Brain microvascular endothelial cell (primary cell): ENCODE results near the gene TIE1.

Experiments used
- DNase-seq: peaks from one replicate; pipeline ENCODE4 v3.0.0-alpha.2; 2020
- H3K27ac ChIP-seq: fragments of 250-450 bp; sonication (Bioruptor Pico); 2 replicates; pipeline ENCODE4 v1.5.1; 2020; ENCODE audit warnings: mild to moderate bottlenecking, moderate library complexity
- H3K27me3 ChIP-seq: fragments of 250-450 bp; sonication (Bioruptor Pico); replicated peaks from 2 replicates; pipeline ENCODE4 v1.5.1; 2020; ENCODE audit warnings: mild to moderate bottlenecking
- H3K36me3 ChIP-seq: fragments of 250-450 bp; sonication (Bioruptor Pico); replicated peaks from 2 replicates; pipeline ENCODE4 v1.5.1; 2020; ENCODE audit warnings: mild to moderate bottlenecking
- H3K4me3 ChIP-seq: 2 replicates; pipeline ENCODE4 v1.5.1; 2011; ENCODE audit warnings: low read depth, mild to moderate bottlenecking, control low read depth, low read length, moderate library complexity
- in situ Hi-C: cut with HindIII; loops from 2 replicates; pipeline ENCODE4 v1.10.0; 2017; ENCODE audit warnings: low sequenced_read_pairs, low pct_ligation_motif_present
- TF ChIP-seq, protein P1 (sequence below): IDR thresholded peaks from 2 replicates; pipeline ENCODE4 v1.5.1; 2011; ENCODE audit warnings: low read depth, mild to moderate bottlenecking, moderate library complexity, low read length, control low read depth, inconsistent platforms; ENCODE audit errors: missing control alignments

TIE1 gene

DNA sequence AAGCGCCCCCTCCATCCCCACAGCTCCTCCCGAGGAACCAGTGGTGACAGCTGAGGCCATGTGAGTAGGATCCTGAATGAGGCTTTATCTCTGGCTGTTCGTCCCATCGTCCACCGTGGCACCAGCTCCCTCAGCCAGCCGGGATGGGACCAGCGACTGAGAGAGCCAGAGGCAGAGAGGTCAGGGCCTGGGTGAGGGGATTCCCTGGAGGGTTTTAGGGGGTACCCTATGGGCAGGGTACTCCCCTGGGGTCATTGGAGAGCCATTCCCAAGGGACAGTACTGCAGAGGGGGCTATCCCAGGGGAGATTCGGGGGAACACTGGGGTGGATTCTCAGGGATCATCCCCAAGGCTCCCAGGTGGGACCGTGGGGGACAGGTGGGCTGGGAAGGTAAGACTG, 28.6 kb upstream of the TIE1 start:
- Histone ChIP-seq H3K36me3 (no peaks in the 10 kb centered on the region), H3K27me3 (no peaks in the 10 kb centered on the region), H3K4me3 (no peak overlapping the region), H3K27ac (no peak overlapping the region)
- in situ Hi-C loops: no loop called here
- TF ChIP-seq, protein P1, sequence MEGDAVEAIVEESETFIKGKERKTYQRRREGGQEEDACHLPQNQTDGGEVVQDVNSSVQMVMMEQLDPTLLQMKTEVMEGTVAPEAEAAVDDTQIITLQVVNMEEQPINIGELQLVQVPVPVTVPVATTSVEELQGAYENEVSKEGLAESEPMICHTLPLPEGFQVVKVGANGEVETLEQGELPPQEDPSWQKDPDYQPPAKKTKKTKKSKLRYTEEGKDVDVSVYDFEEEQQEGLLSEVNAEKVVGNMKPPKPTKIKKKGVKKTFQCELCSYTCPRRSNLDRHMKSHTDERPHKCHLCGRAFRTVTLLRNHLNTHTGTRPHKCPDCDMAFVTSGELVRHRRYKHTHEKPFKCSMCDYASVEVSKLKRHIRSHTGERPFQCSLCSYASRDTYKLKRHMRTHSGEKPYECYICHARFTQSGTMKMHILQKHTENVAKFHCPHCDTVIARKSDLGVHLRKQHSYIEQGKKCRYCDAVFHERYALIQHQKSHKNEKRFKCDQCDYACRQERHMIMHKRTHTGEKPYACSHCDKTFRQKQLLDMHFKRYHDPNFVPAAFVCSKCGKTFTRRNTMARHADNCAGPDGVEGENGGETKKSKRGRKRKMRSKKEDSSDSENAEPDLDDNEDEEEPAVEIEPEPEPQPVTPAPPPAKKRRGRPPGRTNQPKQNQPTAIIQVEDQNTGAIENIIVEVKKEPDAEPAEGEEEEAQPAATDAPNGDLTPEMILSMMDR: no peak
- no peak for DNase-seq

- Histone ChIP-seq H3K4me3 (no peak overlapping the region), H3K27me3 (no peaks in the 10 kb centered on the region), H3K27ac (no peak overlapping the region), H3K36me3 (no peaks in the 10 kb centered on the region)
- TF ChIP-seq, protein P1: no peak
- in situ Hi-C loops: no loop called here
- DNase-seq: no peak
Measured at GRCh38 chr1:43272576-43273571, 27.9 kb upstream of the TIE1 start.

- in situ Hi-C loops: no loop called here
- TF ChIP-seq, protein P1: no peak
- no peak for DNase-seq
Measured at GRCh38 chr1:43273708-43274107, 27.1 kb upstream of the TIE1 start.

GRCh38 chr1:43274125-43274803, 26.5 kb upstream of the TIE1 start:
- Histone ChIP-seq H3K36me3 (no peaks in the 10 kb centered on the region), H3K27ac (no peak overlapping the region), H3K27me3 (no peaks in the 10 kb centered on the region), H3K4me3 (no peak overlapping the region)
- DNase-seq: peak; percentile 9
- TF ChIP-seq, protein P1: no peak
- in situ Hi-C loops: no loop called here

More at GRCh38 chr1:43273708-43274107, 27.1 kb upstream of the TIE1 start:
- H3K27me3 ChIP-seq: no peaks in the 10 kb centered on the region
- no peak overlapping the region for H3K27ac ChIP-seq
- H3K4me3 ChIP-seq: no peak overlapping the region
- H3K36me3 ChIP-seq: no peaks in the 10 kb centered on the region

DNA sequence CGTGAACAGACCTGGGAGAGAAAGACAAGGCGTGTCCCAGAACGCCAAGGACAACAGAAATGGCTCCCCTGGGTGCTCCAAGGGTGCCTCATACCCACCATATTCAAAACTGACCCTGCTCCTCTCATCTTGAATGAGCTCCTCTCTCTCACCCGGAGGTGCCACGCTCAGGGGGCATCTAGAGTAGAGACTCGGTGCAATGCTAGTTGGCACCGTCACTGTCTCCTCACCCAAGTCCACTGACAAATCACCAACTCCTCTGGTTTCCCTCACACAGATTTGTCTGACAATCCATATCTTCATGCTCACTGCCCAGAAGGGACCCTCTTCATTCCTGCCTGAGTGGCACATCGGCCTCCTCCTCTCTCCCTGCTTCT, 26.0 kb upstream of the TIE1 start:
- no peak overlapping the region for H3K27ac ChIP-seq
- H3K36me3 ChIP-seq: no peaks in the 10 kb centered on the region
- H3K4me3 ChIP-seq: no peak overlapping the region
- in situ Hi-C loops: no loop called here
- no peak for DNase-seq
- TF ChIP-seq, protein P1: no peak
- no peaks in the 10 kb centered on the region for H3K27me3 ChIP-seq
